HG02610 (cell line): ENCODE measurements around the gene POC5.
"Not testable (repeated sequence)": the region's sequence is repeated elsewhere in the genome, so short reads cannot be mapped to it uniquely, and the experiment has no call there.

Experiments used
- ATAC-seq: cut with Tn5 transposase; IDR thresholded peaks from one replicate; pipeline ENCODE4 v1.9.1; 2021; ENCODE audit warnings: mild to moderate bottlenecking, moderate library complexity; ENCODE audit not compliant: unreplicated experiment

POC5 gene, protein sequence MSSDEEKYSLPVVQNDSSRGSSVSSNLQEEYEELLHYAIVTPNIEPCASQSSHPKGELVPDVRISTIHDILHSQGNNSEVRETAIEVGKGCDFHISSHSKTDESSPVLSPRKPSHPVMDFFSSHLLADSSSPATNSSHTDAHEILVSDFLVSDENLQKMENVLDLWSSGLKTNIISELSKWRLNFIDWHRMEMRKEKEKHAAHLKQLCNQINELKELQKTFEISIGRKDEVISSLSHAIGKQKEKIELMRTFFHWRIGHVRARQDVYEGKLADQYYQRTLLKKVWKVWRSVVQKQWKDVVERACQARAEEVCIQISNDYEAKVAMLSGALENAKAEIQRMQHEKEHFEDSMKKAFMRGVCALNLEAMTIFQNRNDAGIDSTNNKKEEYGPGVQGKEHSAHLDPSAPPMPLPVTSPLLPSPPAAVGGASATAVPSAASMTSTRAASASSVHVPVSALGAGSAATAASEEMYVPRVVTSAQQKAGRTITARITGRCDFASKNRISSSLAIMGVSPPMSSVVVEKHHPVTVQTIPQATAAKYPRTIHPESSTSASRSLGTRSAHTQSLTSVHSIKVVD

DNA sequence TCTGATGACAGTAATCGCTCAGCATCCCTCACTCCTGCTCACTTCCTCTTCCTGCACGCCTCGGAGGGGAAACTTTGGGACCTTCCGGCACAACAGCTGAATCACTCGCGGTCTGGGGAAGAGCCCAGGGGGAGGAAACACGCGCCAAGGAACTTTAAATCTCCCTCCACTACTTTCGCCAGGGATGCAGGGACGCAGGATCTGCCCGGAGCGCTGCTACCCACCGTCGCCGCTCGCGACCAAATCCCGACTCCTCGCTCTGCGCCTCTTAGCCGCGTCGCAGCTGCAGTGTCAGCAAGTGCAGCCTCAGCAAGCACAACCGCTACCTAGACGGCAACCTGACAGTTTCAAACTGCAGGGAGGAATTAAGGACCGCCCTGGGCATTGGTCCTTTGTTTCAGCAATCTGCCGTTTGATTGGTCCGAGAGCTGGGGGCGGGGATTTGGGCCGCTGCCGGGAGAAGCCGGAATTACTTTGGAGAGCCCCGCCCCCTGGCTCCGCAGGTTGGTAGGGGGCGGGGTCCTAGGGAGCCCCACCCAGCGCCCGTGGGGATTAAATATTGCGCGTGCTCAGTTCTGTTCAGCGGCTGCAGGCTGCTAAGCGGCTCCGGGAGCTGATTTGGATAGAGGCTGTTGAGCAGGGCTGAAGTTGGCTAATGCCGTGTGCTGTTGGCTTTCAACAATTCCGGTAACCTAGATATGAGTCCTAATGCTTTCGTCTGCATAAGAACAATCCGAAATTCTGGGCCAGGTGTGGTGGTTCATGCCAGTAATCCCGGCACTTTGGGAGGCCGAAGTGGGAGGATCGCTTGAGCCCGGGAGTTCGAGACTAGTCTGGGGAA lies at the start of gene POC5:
POC5 (minus strand) TSS at position 356 of the 841 bp plus-strand sequence. CDS start 4,500 bp downstream, outside the sequence.
- ATAC-seq = peak; percentile 93

DNA sequence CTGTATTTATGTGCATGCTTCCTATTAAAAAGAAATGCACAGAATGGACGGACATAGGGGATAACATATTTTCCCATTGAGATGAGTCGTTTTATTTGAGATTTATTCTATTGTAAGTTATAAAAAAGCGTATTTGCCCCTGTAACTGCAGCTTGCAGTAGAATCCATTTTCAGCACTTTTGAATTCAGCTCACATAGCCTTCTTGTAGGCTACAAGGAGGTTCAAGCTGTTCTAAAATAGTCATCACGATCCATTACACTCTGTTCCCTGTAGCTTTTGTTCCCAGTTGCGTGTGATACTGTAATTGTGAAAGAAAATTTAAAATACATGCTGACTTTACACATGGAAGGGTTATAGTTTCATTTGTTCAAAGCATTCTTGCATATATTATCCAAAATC lies 40.9 kb upstream of the POC5 start:
- ATAC-seq = no peak

DNA sequence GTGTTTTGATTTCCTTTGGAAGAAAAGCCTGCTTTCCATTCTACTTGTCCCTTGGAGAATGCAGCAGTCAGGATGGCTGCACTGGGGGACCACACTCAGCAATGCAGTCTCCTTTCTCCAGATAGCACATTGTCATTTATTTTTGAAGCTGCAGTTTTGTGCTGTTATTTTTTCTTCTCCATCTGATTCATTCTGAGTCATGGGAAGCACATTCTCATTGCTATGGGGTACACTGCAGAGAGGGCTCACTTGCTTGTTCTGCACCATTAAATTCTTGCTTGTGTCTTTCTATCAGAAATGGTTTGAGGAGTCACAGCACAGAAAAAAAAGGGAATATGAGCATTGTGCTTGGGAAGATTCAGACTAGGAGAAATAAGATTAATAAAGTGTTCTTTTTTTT lies 39.7 kb upstream of the POC5 start:
- no peak for ATAC-seq

DNA sequence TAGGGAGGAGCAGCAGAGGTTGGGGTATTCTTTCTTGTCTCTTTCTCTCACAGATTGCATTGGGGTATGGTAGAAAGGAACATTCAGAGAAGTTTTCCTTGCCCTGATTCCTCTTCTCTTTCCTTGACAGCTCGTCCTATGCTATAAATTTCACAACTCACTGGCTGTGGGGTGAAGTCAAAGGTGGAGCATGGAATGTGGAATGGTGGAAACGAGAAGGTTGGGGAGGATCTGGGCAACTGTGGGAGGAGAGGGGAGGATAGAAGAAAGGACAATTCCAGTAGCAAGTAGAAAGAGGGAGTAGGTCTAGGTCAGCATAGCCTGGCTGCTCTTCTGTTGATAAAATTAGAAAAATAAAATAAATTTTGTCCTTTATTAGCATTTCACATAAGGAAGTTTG lies 39.0 kb upstream of the POC5 start:
- no peak for ATAC-seq

DNA sequence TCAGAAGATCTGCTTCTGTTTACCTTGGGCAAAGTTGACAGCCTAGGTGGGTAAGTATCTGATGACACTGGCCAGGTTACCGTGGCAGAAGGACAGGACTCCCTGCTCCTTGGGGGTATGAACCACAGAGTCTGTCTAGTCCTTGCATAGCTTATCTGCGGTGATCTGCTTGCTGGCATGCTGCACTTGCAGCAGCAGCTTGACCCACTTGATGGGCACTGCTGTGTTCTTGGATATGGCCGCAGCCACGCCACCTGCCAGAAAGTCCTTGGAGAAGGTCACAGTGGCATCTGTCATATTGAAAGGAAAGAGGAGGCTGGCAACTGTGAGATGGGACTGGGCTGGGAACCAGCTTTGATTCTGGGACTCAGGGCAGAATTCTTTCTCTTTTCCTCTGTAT lies 35.9 kb upstream of the POC5 start:
- ATAC-seq = no peak

DNA sequence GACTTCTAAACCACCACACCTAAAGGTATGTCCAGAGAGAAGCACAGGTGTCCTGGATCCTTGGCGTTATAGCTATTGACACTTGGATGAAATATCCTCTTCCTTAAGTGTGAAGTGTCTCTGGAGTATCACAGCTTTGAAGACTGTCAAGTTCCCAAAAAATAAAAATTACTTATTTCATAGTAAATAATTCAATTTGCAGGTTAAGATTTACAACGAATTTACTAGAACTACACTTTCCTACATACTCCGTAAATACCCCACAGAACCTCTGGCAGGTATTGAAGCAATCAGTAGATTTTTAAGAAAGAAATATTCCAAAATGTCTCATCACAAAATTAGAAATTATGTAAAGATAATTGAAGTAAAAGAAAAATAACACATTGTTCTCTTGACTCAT lies 27.1 kb upstream of the POC5 start:
- no peak for ATAC-seq

DNA sequence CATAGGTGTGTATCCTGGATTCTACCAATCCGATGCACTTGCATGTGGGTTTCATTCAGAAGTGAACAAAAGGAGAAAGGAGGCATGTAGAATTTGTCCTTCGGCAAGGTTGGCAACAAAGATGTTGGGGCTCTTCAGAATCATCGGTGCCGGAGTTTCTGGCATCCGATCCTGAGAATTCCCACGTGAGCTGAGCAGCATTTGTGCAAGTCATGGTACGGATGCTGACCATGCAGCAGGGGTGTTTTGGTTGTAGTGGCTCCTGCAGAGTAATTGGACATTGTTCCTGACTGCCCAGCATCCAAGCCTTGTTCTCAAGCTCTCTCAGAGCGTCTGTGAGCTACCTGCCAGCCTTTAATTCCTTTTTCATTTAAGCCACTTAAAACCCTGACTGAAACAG lies 19.0 kb upstream of the POC5 start:
- ATAC-seq = no peak

DNA sequence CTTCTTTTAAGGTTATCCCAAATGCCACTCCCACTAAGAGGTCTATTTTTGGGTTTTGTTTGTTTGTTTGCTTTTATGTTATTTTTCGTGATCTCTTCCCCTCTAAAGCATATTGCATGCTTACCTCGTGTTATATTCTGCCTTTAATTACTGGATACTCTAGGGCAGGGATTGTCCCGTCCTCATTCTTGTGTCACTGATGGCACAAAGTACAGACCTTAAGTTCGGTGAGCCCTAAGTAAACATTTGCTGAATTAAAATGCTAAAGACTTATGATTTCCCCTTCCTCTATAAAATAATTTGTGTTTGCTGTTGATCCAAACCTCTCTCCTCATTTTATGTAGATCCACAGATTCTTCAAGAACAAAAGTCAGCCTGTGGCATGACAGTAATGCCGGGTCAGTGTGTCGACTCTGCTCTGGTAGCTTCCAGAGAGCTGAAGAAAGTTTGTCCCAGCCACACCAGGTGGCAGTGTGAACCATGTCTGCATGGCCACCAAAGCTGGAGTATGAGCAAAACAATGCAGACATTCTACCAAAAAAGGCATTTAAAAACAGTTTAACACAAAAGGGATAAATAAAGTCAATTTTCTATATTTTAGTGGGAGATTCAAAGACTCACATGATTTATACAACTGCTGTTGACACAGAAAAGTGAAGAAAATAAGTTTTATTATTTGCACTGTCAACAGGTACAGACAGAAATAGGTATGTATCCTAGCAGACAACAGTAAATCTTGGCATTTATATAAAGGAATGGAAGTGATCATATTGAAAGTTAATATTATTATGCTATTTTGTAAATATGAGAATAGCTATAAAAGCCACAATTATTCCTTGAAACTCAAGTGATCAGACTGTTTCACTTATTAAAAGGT lies 17.9 kb upstream of the POC5 start:
- ATAC-seq = no peak

DNA sequence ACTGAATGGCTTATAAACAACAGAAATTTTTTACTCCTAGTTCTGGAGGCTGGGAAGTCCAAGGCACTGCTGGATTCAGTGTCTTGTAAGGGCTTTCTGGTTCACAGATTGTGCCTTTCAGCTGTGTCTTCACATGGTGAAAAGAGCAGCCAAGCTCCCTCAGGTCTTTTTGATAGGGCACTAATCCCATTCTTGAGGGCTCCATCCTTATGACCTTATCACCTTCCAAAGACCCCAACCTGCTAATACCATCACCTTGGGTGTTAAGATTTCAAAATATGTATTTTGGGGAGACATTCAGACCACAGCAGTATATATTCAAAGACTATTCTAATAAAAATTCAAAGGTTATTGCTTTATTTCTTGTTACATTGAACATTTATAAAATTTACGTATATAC lies 16.5 kb upstream of the POC5 start:
- no peak for ATAC-seq

DNA sequence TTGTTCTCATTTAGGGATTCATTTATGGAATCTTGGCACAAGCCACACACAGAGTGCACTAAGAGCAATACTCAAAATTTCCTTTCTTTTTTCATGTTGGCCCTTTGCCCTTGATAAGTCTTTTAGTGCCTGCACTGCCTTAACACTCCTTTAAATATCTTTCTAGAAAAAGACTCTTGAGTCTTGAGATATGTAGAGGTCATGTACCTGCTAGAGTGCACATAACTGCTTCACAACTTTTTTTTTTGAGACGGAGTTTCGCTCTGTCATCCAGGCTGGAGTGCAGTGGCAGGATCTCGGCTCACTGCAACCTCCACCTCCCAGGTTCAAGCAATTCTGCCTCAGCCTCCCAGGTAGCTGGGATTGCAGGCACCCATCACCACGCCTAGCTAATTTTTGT lies 14.3 kb upstream of the POC5 start:
- ATAC-seq = not testable (repeated sequence)

DNA sequence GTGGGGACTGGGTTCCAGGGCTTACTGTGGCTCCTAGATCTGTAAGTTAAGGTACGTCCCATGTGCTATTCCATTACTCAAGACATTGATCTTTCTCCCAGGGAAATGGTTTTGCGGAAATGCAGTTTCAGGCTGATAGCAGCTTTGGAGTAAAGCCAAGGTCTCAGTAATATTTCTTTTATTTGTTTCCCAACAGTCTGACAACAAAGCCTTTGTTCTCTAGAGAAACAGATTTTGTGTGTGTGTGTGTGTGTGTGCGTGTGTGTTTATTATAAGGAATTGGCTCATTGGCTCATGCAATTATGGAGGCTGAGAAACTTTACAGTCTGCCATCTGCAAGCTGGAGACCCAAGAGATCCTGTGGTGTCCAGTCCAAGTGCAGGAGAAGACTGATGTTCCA lies 12.1 kb upstream of the POC5 start:
- no peak for ATAC-seq

DNA sequence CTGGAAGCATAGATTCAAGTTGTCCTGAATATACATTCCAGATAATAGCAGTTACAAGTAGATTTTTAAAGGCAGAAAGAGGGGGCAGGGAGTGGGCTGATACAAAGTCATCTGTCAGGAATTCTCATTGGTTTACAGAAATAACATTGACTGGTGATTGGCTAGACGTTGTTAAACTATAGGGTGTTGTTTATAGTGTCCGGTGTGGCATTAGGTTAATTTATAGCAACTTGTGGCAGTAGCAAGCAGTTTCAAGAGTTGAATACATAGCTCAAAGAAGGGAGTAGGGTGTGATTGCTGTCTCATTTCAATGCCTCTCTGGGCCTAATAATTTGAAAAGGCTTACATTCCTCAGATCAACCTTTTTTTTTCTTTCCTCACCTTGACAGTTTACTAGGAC lies 10.7 kb upstream of the POC5 start:
- no peak for ATAC-seq

DNA sequence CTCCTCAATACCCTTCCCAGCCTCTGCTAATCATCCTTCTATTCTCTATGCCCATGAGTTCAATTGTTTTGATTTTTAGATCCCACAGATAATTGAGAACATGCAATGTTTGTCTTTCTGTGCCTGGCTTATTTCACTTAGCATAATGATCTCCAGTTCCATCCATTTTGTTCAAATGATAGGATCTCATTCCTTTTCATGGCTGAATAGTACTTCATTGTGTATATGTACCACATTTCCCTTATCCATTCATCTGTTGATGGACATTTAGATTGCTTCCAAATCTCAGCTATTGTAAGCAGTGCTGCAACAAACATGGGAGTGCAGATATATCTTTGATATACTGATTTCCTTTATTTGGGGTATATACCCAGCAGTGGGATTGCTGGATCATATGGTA lies 9.0 kb upstream of the POC5 start:
- ATAC-seq = not testable (repeated sequence)

DNA sequence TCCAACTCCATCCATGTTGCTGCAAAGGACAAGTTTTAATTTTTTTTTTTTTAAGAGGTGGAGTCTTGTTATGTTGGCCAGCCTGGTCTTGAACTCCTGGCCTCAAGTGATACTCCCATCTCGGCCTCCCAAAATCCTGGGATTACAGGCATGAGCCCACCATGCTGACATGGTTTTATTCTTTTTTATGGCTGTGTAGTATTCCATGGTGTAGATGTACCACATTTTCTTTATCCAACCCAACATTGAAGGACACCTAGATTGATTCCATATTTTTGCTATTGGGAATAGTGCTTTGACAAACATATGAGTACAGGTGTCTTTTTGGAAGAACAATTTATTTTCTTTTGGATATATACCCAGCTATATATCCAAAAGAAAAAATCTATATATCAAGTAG lies 6.1 kb upstream of the POC5 start:
- no peak for ATAC-seq

DNA sequence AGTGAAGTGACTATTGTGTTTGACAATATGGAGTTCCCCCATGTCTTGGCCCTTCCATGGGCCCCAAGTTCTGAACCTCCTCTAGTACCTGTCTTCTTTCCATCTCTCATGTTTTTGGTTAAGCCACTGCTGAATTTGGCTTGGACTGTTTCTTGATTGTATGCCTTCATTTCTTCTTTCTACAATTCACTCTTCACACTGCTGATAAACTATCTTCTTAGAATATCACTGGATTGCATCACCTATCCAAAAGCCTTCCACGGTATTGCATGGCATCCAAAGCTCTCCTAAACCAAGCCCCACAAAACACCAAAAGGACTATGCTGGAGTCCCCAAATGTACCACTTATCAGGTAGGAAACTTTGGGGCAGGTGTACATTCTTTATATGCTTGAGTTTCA lies 4.3 kb upstream of the POC5 start:
- ATAC-seq = no peak

DNA sequence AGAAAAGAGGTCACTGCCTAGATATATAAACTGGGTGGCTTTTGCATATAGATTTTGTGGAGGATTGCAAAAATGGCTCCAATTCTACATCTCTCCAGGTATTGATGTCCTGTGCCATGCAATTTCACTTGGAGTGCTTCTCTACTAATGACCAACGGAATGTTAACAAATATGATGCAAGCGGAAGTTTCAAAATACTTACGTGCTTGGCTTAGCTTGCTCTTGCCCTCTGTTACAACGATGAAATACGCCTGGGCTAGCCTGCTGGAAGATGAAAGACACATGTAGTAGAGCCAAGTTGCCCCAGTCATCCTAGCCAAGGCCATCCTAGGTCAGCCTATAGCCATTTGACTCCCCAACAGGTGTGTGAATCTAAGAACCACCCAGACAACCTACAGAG lies 3.6 kb upstream of the POC5 start:
- ATAC-seq = no peak

DNA sequence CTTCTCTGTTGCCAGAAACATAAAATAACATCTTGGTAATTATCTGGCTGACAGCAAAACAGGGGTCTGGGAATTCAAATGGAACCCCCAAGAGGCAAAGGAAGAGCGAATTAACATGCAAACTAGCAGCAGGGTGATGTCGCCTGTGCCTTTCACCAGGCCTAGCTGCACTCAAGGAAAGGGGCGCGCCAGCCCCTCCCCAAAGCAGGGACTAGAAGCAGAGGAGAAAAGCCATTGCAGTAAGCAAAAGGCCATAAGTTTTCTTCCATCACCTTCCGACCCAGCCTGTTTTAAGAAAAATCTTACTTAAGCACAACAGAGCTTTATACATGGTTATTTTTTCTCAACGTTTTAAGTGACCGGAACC lies 539 bp downstream of the POC5 start:
- peak; percentile 23 for ATAC-seq

DNA sequence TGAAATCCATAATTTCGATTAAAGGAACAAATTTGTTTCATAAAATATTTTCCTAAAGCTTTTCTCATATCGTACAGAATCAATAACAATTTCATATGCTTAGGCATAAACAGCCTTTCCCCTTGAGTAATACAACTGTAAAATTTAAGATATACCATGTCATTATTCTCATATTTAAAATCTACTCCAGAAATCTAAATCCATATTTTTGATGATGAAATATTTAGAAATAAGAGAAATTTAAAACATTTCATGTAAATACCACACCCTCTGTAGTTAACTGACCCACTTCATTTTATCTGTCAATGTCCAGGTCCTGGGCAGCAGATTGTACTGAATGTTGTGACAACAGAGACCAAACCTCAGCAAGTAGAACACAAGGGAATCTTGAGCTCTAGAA lies 5.1 kb downstream of the POC5 start:
- no peak for ATAC-seq

DNA sequence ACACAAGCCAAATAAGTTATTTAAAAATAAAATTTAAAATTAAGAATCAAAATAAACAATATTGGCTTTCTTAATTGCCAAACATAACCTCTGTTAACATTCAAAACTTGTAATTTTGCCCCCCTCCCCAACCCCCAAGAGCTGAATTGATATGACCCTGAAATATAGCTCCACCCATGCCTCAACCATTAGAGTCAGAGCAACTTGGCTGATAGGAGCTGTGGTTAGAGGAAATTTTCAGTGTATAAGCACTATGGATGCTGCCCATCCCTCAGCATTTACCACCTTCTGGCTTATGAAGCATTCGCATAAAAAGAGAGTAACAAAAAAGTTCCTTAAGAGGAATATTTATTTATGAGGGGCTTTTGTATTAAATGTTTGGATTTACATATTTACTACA lies 6.1 kb downstream of the POC5 start:
- no peak for ATAC-seq

DNA sequence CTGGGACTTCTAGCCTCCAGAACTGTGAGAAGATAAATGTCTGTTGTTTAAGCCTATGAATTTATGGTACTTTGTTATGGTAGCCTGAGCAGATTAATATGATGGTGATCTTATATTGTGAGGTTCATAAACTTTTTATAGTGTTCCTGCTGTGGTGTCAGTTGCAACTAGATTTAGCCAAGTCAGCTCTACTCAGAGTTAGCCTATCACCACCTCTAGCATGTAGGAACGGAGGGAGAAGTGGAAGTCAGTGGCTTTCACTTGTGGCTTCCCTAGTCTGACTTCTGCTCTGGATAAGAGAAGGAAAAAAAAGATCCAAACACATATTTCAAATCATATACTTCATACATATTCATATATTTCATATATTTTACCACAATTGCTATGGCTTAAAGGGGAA lies 6.6 kb downstream of the POC5 start:
- no peak for ATAC-seq

DNA sequence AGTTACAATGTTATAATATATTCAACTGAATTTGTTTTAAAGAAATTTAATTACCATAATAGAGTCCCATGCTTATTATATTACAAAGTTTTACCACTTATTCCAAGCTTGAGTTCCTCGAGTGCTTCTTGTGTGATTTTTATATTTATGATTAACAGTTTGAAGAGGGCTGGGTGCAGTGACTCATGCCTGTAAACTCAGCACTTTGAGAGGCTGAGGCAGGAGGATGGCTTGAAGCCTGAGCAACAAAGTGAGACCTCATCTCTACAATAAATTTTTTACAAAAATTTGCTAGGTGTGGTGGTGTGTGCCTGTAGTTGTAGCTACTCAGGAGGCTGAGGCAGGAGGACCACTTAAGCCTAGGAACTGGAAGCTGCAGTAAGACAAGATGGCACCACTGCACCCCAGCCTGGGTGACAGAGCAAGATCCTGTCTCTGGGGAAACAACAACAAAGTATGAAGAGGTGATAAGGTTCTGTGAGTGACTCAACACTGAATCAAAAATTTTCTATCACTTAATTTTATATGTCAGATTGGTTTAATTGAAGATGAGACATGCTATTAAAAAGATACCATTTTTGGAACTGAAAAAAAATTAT lies 9.2 kb downstream of the POC5 start:
- ATAC-seq = no peak
